Smooth muscle cell (in vitro differentiated cells): Measurements from ENCODE around the gene IFFO2. TPM values are rescaled to one million over a fixed set of nuclear protein-coding genes. Genes with fewer than 3 reads are reported as not detected.

Experiments
- DNase-seq: peaks from one replicate; lab custom pipeline; 2025; ENCODE audit not compliant: unreplicated experiment; lab: John Stamatoyannopoulos, UW
- H2AFZ ChIP-seq: fragments of 200-600 bp; sonication (generic); 2 replicates; pipeline ENCODE4 v1.6.0; 2016; ENCODE audit warnings: antibody characterized with exemption, low read depth, mild to moderate bottlenecking
- H3F3A ChIP-seq: fragments of 200-600 bp; sonication (generic); 2 replicates; pipeline ENCODE4 v1.6.0; 2017; ENCODE audit warnings: antibody characterized with exemption, low read depth
- H3K27ac ChIP-seq: fragments of 200-600 bp; sonication (generic); 2 replicates; pipeline ENCODE4 v1.5.1; 2016; ENCODE audit warnings: low read depth, mild to moderate bottlenecking
- H3K27me3 ChIP-seq: fragments of 200-600 bp; sonication (generic); 2 replicates; pipeline ENCODE4 v1.6.1; 2016; ENCODE audit warnings: low read depth, mild to moderate bottlenecking
- H3K36me3 ChIP-seq: fragments of 200-600 bp; sonication (generic); 2 replicates; pipeline ENCODE4 v1.5.1; 2016; ENCODE audit warnings: low read depth
- H3K4me1 ChIP-seq: fragments of 200-600 bp; sonication (generic); 2 replicates; pipeline ENCODE4 v1.5.1; 2016; ENCODE audit warnings: low read depth
- H3K4me2 ChIP-seq: fragments of 200-600 bp; sonication (generic); 2 replicates; pipeline ENCODE4 v1.6.0; 2016; ENCODE audit warnings: mild to moderate bottlenecking
- H3K4me3 ChIP-seq: fragments of 200-600 bp; sonication (generic); 2 replicates; pipeline ENCODE4 v1.5.1; 2016; ENCODE audit warnings: mild to moderate bottlenecking
- H3K79me2 ChIP-seq: fragments of 200-600 bp; sonication (generic); 2 replicates; pipeline ENCODE4 v1.6.0; 2016; ENCODE audit warnings: low read depth, mild to moderate bottlenecking
- H3K9ac ChIP-seq: fragments of 200-600 bp; sonication (generic); 2 replicates; pipeline ENCODE4 v1.6.0; 2016; ENCODE audit warnings: low read depth
- H3K9me3 ChIP-seq: fragments of 200-600 bp; sonication (generic); replicated peaks from 2 replicates; pipeline ENCODE4 v1.5.1; 2016; ENCODE audit warnings: low read depth
- H4K20me1 ChIP-seq: fragments of 200-600 bp; sonication (generic); 2 replicates; pipeline ENCODE4 v1.6.0; 2016; ENCODE audit warnings: low read depth
- WGBS: methylation state at CpG from one replicate; pipeline ENCODE4 v1.1.7; 2016; ENCODE audit warnings: low lambda C conversion rate; 5-methylcytosine and 5-hydroxymethylcytosine counted together
- polyA plus RNA-seq: library from polyadenylated mRNA; unstranded; fragments of >200 nt; fragmentation: Nextera tagmentation; extraction: Ambion mirVana; gene quantifications from 2 replicates; pipeline ENCODE4 v1.2.1, GENCODE V29; 2016
- total RNA-seq: library from RNA; depleted of rRNA; stranded (reverse); fragments of >200 nt; gene quantifications from 2 replicates; pipeline ENCODE4 v1.2.3, GENCODE V29; 2014
- TF ChIP-seq, protein P1 (sequence below): fragments of 200-600 bp; sonication (generic); IDR thresholded peaks from 2 replicates; pipeline ENCODE4 v1.5.1; 2017; ENCODE audit warnings: borderline replicate concordance, mild to moderate bottlenecking, antibody characterized with exemption; ENCODE audit not compliant: insufficient read depth, poor library complexity, severe bottlenecking

IFFO2 gene
- total and polyA plus RNA-seq, 2 experiments from 2014 or later, result 5.7 to 19.1 TPM

DNA sequence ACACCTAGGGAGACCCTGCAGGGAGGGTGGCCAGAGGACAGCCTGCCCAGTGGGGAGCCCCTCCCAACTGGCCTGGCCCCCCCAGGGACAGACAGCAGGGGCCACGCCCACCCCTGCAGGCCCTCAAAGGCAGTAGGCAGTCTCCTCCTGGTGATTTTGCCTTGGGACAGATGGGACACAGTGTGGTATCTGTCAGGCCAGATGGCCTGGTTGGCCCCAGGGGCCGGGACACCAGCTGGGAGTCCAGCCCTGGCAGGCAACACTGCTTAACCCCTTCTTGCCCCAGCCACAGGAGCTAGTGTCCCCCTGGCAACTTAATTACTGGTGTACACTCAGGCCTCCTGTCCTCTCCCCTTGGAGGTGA lies 17.8 kb downstream of the IFFO2 start:
- Histone ChIP-seq H3F3A (peaks cover 9% of the 10 kb centered on the region), H2AFZ (no peak overlapping the region), H3K4me1 (peaks cover 29% of the 10 kb centered on the region), H4K20me1 (peaks cover 94% of the 10 kb centered on the region), H3K27me3 (no peaks in the 10 kb centered on the region), H3K36me3 (no peaks in the 10 kb centered on the region), H3K9me3 (no peaks in the 10 kb centered on the region), H3K27ac (peak overlapping the region; percentile 62), H3K79me2 (peaks cover 98% of the 10 kb centered on the region), H3K4me2 (peak overlapping the region; percentile 54), H3K9ac (no peak overlapping the region), H3K4me3 (no peak overlapping the region)
- WGBS, result 45% methylated on average over 2 of the region's 2 CpGs
- TF ChIP-seq, protein P1, sequence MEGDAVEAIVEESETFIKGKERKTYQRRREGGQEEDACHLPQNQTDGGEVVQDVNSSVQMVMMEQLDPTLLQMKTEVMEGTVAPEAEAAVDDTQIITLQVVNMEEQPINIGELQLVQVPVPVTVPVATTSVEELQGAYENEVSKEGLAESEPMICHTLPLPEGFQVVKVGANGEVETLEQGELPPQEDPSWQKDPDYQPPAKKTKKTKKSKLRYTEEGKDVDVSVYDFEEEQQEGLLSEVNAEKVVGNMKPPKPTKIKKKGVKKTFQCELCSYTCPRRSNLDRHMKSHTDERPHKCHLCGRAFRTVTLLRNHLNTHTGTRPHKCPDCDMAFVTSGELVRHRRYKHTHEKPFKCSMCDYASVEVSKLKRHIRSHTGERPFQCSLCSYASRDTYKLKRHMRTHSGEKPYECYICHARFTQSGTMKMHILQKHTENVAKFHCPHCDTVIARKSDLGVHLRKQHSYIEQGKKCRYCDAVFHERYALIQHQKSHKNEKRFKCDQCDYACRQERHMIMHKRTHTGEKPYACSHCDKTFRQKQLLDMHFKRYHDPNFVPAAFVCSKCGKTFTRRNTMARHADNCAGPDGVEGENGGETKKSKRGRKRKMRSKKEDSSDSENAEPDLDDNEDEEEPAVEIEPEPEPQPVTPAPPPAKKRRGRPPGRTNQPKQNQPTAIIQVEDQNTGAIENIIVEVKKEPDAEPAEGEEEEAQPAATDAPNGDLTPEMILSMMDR, result no peak
- DNase-seq, result no peak

DNA sequence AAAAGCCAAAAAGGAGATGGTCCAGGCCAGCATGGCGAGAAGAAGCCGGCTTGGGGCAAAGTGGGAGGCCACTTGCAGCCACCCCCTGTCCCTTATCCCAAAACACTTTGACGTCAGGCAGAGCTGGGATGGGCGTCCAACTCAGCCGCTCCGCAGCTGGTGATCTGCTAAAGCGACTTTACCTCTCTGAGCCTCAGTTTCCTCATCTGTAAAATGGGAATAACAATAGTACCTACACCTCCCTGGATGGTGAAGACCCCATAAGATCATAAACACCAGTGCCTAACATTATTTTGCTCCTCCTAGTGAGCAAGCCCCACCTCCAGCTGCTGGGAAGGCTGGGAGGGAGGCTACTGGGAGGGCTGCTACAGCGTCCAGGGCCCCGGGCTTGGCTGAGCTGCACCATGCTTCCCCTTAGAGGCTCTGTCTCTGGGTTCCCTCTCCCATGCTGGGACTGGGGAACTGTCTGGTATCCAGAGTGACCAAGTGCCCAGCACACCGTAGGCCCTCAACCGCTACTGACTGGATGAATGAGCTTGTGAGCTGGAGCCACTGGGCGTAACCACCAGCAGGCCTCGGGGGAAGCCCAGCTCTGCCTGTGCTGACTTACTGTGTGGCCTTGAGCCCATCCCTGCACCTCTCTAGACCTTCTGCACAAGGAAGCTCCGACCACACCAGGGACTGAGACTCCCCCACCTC lies 18.3 kb downstream of the IFFO2 start:
- no peak for DNase-seq
- no peaks in the 10 kb centered on the region for H3K36me3 ChIP-seq
- TF ChIP-seq, protein P1, result no peak
- H3K27ac ChIP-seq, result peak overlapping the region; percentile 62
- H3K4me3 ChIP-seq, result no peak overlapping the region
- peaks cover 29% of the 10 kb centered on the region for H3K4me1 ChIP-seq
- H3K9me3 ChIP-seq, result no peaks in the 10 kb centered on the region
- H4K20me1 ChIP-seq, result peaks cover 94% of the 10 kb centered on the region
- no peak overlapping the region for H3K9ac ChIP-seq
- WGBS, result 71% methylated on average over 14 of the region's 14 CpGs
- H3F3A ChIP-seq, result peaks cover 6% of the 10 kb centered on the region
- no peaks in the 10 kb centered on the region for H3K27me3 ChIP-seq
- H2AFZ ChIP-seq, result no peak overlapping the region
- H3K79me2 ChIP-seq, result peaks cover 98% of the 10 kb centered on the region
- peak overlapping the region; percentile 54 for H3K4me2 ChIP-seq

DNA sequence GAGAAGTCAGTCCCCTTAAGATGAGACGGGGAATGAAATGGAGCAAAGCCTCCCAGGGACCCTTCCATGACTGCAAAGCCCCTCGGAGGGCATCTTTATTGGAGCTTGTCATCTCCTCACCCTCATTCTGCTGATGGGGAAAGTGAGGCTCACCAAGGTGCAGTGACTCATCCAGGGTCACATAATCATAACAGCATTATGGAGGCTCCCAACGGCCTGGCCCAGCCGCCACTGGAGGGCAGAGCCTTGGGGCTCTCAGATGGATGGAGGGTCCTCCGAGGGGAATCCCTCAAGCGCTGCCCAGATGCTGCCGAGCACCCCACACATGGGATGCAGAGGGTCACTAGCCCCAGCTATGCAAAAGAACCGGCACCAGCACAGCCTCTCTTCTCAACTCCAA lies 18.9 kb downstream of the IFFO2 start:
- no peak for DNase-seq
- no peaks in the 10 kb centered on the region for H3K36me3 ChIP-seq
- H3K9me3 ChIP-seq, result no peaks in the 10 kb centered on the region
- H3K4me1 ChIP-seq, result peaks cover 29% of the 10 kb centered on the region
- H3K27ac ChIP-seq, result peak overlapping the region; percentile 62
- H3F3A ChIP-seq, result peaks cover 6% of the 10 kb centered on the region
- H2AFZ ChIP-seq, result no peak overlapping the region
- H3K9ac ChIP-seq, result no peak overlapping the region
- H4K20me1 ChIP-seq, result peaks cover 96% of the 10 kb centered on the region
- WGBS, result 90% methylated on average over 8 of the region's 8 CpGs
- H3K79me2 ChIP-seq, result peaks cover 98% of the 10 kb centered on the region
- H3K4me3 ChIP-seq, result no peak overlapping the region
- TF ChIP-seq, protein P1, result no peak
- no peaks in the 10 kb centered on the region for H3K27me3 ChIP-seq
- H3K4me2 ChIP-seq, result no peak overlapping the region
